T-helper 1 cell treated with Interleukin-12 subunit alpha and Interleukin-12 subunit beta and Interleukin-4 antibody, amounts not matched to agents 30 μg/mL and 1 μg/mL, for 36 hours (primary cell): Measurements from ENCODE around the gene CCR2.
A peak's percentile ranks its signal among the peaks of the same experiment; 100 is the strongest.
"Not testable (repeated sequence)": the region's sequence is repeated elsewhere in the genome, so short reads cannot be mapped to it uniquely, and the experiment has no call there.

Experiments
- H3K27ac Mint-ChIP-seq: one replicate; pipeline ENCODE4 v1.8.0; 2021; ENCODE audit warnings: mild to moderate bottlenecking, mixed read lengths
- H3K27me3 Mint-ChIP-seq: one replicate; pipeline ENCODE4 v1.8.0; 2021; ENCODE audit warnings: low read depth, mixed read lengths
- H3K36me3 Mint-ChIP-seq: one replicate; pipeline ENCODE4 v1.8.0; 2021; ENCODE audit warnings: low read depth, mixed read lengths
- H3K4me1 Mint-ChIP-seq: one replicate; pipeline ENCODE4 v1.8.0; 2021; ENCODE audit warnings: low read depth, mixed read lengths
- H3K4me3 Mint-ChIP-seq: one replicate; pipeline ENCODE4 v1.8.0; 2021; ENCODE audit warnings: mild to moderate bottlenecking, moderate library complexity, mixed read lengths
- H3K9me3 Mint-ChIP-seq: one replicate; pipeline ENCODE4 v1.8.0; 2021; ENCODE audit warnings: mixed read lengths

The CCR2 gene

DNA sequence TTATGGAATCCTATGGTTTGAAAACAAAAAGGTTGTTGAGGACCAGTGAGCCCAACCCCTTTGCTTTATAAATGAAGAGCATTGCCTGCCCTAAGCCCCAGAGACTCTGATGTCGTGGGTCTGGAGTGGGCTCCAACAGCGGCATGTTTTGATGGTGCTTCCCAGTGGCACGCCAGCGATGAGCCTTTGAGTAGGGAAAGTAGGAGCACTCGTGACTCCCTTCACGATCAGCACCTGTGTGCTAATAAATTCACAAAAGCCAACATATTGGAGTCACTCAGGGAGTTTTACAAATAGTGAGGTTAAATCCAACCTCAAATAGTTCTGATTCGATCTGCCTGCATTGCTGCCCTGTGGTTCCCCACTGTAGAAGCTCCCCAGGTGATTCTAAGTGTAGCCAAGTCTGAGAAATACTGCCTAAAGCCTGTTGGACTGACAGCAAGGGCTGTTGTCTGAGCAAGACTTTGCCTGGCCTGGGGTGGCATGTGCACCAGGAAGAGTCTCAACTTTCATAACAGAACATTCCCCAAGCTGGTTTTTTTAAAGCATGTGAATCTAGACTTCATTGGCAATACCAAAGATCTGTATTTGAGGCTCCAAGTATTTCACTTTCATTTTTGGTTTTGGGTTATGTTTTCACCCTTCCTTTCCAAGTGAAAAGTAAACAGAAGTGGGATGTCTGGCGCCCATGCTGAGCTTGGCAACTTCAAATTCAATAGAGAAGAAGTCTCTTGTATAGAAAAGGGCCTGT lies 26.7 kb downstream of the CCR2 start:
- Mint-ChIP-seq H3K4me1 (peaks cover 51% of the 10 kb centered on the region), H3K27me3 (peaks cover 6% of the 10 kb centered on the region), H3K36me3 (peaks cover 11% of the 10 kb centered on the region), H3K4me3 (peak overlapping the region; percentile 72), H3K9me3 (no peaks in the 10 kb centered on the region), H3K27ac (peak overlapping the region; percentile 78)

DNA sequence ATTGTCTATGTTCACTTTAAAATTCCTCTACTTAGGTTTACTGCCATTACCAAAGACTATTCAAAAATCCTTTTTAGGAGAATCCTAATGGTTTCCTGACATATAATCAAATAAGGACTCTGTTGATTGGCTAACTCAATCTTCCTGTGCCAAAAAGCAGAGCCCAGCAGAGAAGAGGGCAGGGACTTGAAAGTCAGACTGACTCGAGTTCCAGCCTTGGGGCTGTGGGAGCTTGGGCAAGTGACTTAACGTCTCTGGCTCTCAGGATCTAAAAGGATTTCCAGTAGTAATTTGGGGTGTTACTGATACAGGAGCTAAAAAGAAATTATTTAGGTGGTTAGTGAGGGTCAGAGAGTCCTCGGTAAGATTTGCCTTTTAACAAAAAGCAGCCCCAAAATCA lies 27.7 kb downstream of the CCR2 start:
- H3K9me3 Mint-ChIP-seq: peaks cover under 1% of the 10 kb centered on the region
- peaks cover 6% of the 10 kb centered on the region for H3K27me3 Mint-ChIP-seq
- peaks cover 10% of the 10 kb centered on the region for H3K36me3 Mint-ChIP-seq
- no peak overlapping the region for H3K4me3 Mint-ChIP-seq
- peaks cover 51% of the 10 kb centered on the region for H3K4me1 Mint-ChIP-seq
- no peak overlapping the region for H3K27ac Mint-ChIP-seq

DNA sequence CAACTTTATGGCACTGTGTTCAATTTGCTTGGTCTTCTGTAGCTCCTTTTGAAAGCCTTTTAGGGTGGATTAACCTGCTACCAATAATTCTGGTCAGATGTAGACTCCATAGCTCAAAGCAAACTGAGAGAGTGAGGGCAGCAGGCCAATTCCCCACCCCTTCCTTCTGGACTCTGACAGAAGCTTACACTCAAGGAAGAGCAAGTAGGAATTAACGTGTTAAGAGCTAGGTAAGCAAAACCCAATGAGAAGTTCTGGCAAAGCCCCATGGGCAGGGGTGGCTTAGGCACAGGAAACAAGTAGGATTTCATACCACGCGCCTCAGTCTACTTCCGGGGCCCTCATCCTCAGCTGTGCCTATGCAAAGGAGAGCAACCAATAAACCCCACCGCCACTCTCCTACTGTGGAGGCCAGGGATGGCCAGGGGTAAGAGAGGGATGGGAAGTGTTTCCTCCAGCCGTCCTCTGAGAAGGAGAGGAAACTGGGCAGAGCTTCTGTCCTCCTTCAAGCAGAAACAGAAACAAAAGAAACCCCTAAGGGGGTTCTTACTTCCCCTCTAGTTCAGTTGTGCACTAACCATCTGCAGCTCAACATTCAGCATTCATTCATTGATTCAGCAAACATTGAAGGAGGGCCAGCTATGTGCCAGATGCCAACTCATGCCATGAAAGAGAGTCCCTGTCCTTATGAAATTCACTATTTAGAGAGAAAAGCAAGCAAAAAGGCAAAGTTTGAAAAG lies 29.5 kb downstream of the CCR2 start:
- Mint-ChIP-seq H3K9me3 (peaks cover 3% of the 10 kb centered on the region), H3K36me3 (peaks cover 5% of the 10 kb centered on the region), H3K4me1 (peaks cover 43% of the 10 kb centered on the region), H3K27ac (peak overlapping the region; percentile 12), H3K4me3 (no peak overlapping the region), H3K27me3 (peaks cover 6% of the 10 kb centered on the region)

DNA sequence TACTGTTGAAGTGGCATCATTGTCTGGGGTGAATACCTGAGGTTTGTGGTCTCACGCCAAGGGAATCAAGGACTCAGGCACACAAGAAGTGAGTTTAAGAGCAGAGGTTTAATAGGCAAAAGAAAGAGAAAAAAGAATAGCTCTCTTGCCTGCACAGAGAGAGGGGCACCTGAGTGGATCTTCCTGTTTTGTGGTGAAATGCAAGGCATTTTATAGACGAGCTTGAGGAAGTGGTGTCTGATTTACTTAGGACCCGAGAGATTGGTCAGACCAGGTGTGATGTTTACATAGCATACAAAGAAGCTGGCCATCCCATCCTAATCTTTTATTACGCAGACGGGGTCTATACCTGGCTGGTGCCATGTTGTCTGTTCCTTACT lies 30.0 kb downstream of the CCR2 start:
- Mint-ChIP-seq H3K27me3 (peaks cover 6% of the 10 kb centered on the region), H3K4me1 (peaks cover 41% of the 10 kb centered on the region), H3K36me3 (peaks cover 5% of the 10 kb centered on the region), H3K27ac (no peak overlapping the region), H3K9me3 (peaks cover 3% of the 10 kb centered on the region), H3K4me3 (no peak overlapping the region)

DNA sequence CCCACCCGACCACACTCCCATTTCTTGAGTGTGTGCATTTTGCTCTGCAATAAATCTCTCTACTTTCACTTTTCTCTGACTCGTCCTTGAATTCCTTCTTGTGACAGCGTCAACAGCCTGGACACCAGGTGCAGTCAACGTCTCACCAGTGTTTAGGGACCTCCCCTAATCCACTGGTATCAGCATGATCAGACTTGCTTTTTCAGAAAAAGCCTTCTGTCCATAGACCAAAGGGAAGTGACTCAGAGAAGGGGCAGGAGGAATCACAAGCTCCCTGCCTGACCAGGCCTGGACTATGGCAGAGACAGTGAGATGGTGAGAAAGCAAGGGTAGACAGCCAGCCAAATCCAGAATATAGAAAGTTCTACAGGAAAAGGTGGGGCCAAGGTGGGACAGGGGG lies 32.3 kb downstream of the CCR2 start:
- Mint-ChIP-seq H3K27ac (no peak overlapping the region), H3K27me3 (peaks cover 6% of the 10 kb centered on the region), H3K4me3 (no peak overlapping the region), H3K4me1 (peaks cover 27% of the 10 kb centered on the region), H3K36me3 (peaks cover 3% of the 10 kb centered on the region), H3K9me3 (peaks cover 3% of the 10 kb centered on the region)

DNA sequence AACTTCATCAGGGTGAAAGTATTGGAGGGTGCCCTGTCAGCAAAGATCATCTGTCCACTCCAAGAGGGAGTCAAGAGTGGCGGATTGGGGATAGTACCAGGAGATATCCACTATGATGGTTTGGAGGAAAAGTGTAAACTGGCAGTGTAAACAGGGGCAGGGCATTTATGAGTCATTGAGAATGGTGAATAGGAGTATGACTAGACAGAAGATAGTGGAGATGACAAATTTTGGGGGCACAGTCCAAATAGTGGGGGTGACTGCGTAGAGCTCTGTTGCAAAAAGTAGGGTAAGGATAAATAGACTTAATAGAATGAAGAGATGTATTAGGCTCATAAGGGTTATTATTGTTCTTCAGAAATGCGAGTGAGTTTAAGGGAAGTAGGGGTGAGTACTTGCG lies 34.9 kb downstream of the CCR2 start:
- H3K27me3 Mint-ChIP-seq, H3K9me3 Mint-ChIP-seq: not testable (repeated sequence)

DNA sequence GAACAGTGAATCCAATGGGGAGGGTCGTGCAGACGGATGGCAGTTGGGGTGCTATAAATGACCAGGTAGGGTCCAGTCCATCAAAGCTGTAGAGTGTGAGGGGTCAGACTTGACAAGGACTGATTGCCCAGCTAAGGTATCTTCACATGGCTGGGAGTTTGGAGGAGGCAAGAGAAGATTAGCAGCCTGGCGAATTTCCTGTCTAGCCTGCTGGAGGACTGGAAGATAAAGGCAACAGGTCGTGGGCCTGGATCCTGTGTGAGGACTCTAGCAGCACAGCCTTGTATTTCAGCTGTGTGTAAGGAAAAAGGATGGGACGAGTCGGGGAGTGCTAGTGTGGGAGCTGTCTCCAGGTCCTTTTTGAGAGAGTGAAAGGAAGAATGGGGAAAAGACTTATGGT lies 35.4 kb downstream of the CCR2 start:
- peaks cover 3% of the 10 kb centered on the region for H3K9me3 Mint-ChIP-seq
- no peaks in the 10 kb centered on the region for H3K27me3 Mint-ChIP-seq
- H3K4me3 Mint-ChIP-seq: no peak overlapping the region
- no peaks in the 10 kb centered on the region for H3K36me3 Mint-ChIP-seq
- no peak overlapping the region for H3K27ac Mint-ChIP-seq
- peaks cover 11% of the 10 kb centered on the region for H3K4me1 Mint-ChIP-seq

More for the DNA sequence above, 34.9 kb downstream of the CCR2 start:
- H3K36me3 Mint-ChIP-seq, H3K27ac Mint-ChIP-seq, H3K4me3 Mint-ChIP-seq: not testable (repeated sequence)
- peaks cover 14% of the 10 kb centered on the region for H3K4me1 Mint-ChIP-seq

DNA sequence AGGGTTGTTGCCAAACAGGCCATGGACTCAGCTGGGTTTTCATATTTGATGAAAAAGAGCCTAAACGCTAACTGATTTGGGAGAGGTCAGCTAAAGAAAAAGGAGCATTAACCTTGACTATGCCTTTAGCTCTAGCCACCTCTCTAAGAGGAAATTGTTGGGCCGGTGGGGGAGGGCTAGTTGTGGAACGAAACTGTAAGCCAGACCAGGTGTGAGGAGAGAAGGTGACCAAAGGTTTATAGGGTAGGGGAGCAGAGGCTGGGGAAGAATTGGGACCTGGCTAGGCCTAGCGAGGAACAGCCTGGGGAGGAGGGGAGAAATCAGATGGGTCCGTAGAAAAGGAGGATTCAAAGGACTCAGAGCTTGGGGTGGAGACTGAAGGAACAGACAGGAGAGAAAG lies 37.6 kb downstream of the CCR2 start:
- H3K4me1 Mint-ChIP-seq, H3K36me3 Mint-ChIP-seq, H3K9me3 Mint-ChIP-seq, H3K27ac Mint-ChIP-seq, H3K27me3 Mint-ChIP-seq, H3K4me3 Mint-ChIP-seq: not testable (repeated sequence)

DNA sequence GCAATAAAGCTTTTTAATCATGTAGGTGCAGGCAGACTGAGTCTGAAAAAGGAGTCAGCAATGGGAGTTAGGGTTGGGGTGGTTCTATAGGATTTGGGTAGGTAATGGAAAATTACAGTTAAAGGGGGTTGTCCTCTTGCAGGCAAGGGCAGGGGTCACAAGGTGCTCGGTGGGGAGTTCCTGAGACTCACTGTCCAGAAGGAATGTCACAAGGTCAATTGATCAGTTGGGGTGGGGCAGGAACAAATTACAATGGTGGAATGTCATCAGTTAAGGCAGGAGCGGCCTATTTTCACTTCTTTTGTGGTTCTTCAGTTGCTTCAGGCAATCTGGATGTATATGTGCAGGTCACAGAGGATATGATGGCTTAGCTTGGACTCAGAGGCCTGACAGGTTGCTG lies 39.1 kb downstream of the CCR2 start:
- H3K4me1 Mint-ChIP-seq: peaks cover 9% of the 10 kb centered on the region
- H3K4me3 Mint-ChIP-seq: no peak overlapping the region
- no peaks in the 10 kb centered on the region for H3K9me3 Mint-ChIP-seq
- no peak overlapping the region for H3K27ac Mint-ChIP-seq
- H3K36me3 Mint-ChIP-seq: peaks cover 2% of the 10 kb centered on the region
- peaks cover 5% of the 10 kb centered on the region for H3K27me3 Mint-ChIP-seq

DNA sequence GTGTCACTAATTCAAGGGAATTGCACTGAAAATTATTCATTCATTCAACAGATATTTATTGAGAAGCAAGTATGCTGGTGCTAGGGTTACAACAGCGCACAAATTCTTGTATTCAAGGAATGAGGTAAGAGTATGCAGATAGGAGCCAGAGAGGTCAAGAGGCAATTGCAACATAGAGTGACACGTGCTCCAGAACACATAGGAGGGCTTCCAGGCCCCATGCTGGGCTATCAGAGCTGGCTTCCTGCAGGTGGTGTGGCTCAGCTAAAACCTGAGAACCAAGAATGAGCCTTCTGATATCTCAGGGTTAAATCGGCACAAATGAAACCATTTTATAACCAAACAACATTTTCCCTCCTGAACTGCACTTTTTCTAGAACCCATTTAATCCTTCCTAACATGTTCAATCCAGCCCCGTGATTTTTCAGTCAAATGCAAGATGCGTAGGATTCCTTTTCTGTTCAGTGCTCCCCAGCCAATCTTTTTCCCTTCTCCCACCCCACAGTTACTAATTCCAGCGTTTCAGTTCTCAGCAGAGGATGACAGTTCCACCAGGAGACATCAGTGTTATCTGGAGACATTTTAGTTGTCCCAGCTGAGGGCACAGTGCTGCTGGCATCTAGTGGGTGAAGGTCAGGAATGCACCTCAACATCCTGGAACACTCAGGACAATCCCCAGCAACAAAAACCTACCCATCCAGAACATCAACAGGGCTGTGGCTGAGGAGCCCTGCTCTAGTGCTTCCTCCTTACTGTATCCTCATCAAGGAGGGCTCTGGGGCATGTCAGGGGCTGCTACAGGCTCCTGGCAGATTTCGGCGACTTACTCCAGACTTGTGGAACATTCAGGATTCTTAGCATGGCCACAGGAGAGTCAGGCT lies 39.9 kb downstream of the CCR2 start:
- no peak overlapping the region for H3K4me3 Mint-ChIP-seq
- H3K27me3 Mint-ChIP-seq: peaks cover 5% of the 10 kb centered on the region

DNA sequence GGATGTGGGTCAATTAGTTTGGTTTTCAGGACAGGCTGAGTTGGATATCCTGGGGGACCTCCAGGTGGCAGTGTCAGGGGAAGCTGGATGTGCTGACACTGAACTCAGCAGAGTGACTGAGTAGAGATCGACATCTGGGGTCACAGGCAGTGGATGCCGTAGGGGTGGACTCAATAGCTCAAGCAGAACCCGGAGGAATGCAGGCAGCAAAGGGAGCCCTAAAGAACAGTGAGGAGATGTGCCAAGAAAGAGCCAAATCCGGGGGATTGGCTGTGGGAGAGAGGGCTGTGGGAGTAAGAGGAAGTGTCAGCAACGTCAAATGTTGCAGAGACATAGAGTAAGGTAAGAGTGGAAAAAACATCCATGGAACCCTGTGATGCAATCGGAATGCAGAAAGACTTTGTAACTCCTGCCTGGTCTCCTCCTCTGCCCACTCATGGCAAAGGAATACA lies 41.3 kb downstream of the CCR2 start:
- Mint-ChIP-seq H3K9me3 (no peaks in the 10 kb centered on the region), H3K4me3 (no peak overlapping the region), H3K27me3 (peaks cover 5% of the 10 kb centered on the region), H3K36me3 (peaks cover 2% of the 10 kb centered on the region), H3K4me1 (peaks cover 9% of the 10 kb centered on the region), H3K27ac (no peak overlapping the region)

More for the DNA sequence above, 39.9 kb downstream of the CCR2 start:
- Mint-ChIP-seq H3K9me3 (no peaks in the 10 kb centered on the region), H3K36me3 (peaks cover 2% of the 10 kb centered on the region), H3K4me1 (peaks cover 9% of the 10 kb centered on the region), H3K27ac (no peak overlapping the region)

DNA sequence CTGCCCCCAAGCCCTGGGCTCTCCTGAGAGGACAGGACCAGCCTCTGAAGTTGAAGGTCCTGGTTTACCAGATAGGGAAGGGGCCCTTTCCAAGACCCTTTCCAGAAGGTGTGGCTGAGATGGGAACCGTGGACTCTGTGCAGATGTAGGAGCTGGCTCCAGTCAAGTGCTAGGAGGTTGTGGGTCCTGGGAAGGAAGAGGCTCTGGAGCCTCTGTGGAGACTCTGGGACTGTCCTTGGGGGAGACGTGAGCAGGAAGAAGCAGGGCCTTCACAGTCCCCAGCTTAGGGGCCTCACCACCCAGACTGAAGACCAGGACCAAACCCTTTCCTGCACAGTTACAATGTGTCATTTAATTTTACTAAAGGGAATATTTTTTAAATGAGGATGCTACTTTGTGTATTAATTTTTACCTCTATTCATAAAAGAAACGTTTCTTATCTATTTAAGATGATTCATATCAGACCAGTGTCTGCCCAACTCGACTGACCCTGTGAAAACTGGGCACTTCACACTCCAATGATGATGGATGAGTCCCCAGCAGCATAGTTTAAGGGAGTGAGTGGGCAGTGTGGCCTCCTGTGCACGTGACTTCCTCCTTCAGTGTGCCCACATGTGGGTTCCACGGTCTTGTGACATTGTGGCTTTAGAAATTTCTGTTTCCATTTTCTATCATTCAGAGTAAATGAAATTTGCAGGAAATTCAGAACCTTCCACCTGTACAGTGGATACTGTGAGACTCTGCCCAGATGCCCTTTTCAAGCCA lies 42.0 kb downstream of the CCR2 start:
- Mint-ChIP-seq H3K36me3 (peaks cover 2% of the 10 kb centered on the region), H3K27me3 (peaks cover 5% of the 10 kb centered on the region), H3K4me3 (no peak overlapping the region), H3K4me1 (peaks cover 9% of the 10 kb centered on the region), H3K27ac (no peak overlapping the region), H3K9me3 (no peaks in the 10 kb centered on the region)

DNA sequence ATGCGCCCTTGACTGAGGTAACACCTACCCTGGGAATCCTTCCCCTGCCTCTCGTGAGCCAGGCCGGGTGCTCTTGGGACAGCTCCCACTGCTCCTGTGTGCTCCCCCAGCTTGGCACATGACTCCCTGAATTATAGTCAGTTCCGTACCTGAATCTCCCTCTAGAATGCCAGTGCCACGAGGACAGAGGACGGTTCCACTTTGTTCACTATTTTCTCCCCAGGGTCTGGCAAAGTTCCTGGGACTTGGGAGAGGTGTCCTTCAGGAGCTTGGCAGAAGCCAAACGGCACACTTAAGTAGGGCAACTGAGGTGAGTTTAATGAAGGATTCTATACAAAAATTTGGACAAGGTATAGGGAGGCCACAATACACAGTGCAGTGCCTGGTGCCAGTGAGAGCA lies 43.2 kb downstream of the CCR2 start:
- Mint-ChIP-seq H3K4me3 (no peak overlapping the region), H3K27ac (no peak overlapping the region), H3K27me3 (peaks cover 5% of the 10 kb centered on the region), H3K36me3 (peaks cover 2% of the 10 kb centered on the region), H3K9me3 (no peaks in the 10 kb centered on the region), H3K4me1 (peaks cover 9% of the 10 kb centered on the region)
